Measurements from ENCODE around the gene SUPT6H. TPM values are rescaled to one million over a fixed set of nuclear protein-coding genes. Genes with fewer than 3 reads are reported as not detected.
A peak's percentile ranks its signal among the peaks of the same experiment; 100 is the strongest.

SUPT6H gene
- polyA plus RNA-seq, 2 of the 4 experiments (the other 2 are of a cell fraction): 51.4 to 63.8 TPM

- TF ChIP-seq RAD21 (conservative IDR thresholded peaks at IDR 0.05 in 1 of 2, IDR thresholded peaks at IDR 0.05 in 1 of 2) (no peak), FOSB (CRISPR knock-in tag; IDR thresholded peaks at IDR 0.05) (no peak)
These were observed 55.8 kb downstream of the SUPT6H start, which contains the start of gene RAB34 (continued) for GRCh38 chr17:28717578-28718332.

GRCh38 chr17:28718333-28719020, 56.5 kb downstream of the SUPT6H start:
- peaks cover 44% of the 10 kb centered on the region for H3K4me1 ChIP-seq
- H3K9me3 ChIP-seq: no peaks in the 10 kb centered on the region
- FAIRE-seq (no peak), DNase-seq (ENCODE audit: low read depth in 1 of 2, low spot score in 1 of 2) (no peak), ATAC-seq (peak in 1 of 2 experiments; percentile 1; a peak in 2 of 6 replicates)
- 28% methylated on average over 18 of the region's 18 CpGs for WGBS (ENCODE audit: missing lambda C conversion rate)
- peak overlapping the region; percentile 77 for H3K4me3 ChIP-seq
- TF ChIP-seq BCL3 (IDR thresholded peaks at IDR 0.05): 0 out of 3 replicates have a peak, but pooled peaks have one; percentile 9
- 0 out of 2 replicates have a peak, but pooled peaks have one; percentile 9 for TF ChIP-seq JUNB (IDR thresholded peaks at IDR 0.05)
- no peak for TF ChIP-seq NFE2L2 (conservative IDR thresholded peaks at IDR 0.05; ENCODE audit: low read length)
- no peak for TF ChIP-seq HOXA7 (CRISPR knock-in tag; IDR thresholded peaks at IDR 0.05)
- POLR2A ChIA-PET: interaction anchor here (1.6 to 2.3 kb wide), 4 partner anchors 9 to 233 kb away, joined by 12 to 54 read pairs (median 21); partner anchors contain the start of genes PHF12, PROCA1 and TRAF4
- CTCF ChIA-PET: interaction anchor here (1.1 to 17.5 kb wide), 6 partner anchors 8 to 73 kb away, joined by 3 to 977 read pairs (median 6); partner anchors contain the start of genes BLTP2, SDF2, SUPT6H and TRAF4
- peak overlapping the region; percentile 90 for H3K4me2 ChIP-seq
- H3K27ac ChIP-seq: peak overlapping the region; percentile 96

GRCh38 chr17:28719021-28719433, 57.0 kb downstream of the SUPT6H start:
- Histone ChIP-seq H3K9me3 (no peaks in the 10 kb centered on the region), H3K27ac (peak overlapping the region; percentile 96), H3K4me1 (peaks cover 49% of the 10 kb centered on the region), H3K4me3 (peak overlapping the region; percentile 77), H3K4me2 (peak overlapping the region; percentile 90)
- no peak for TF ChIP-seq POLR2AphosphoS2 (conservative IDR thresholded peaks at IDR 0.05; ENCODE audit: low read length)
- TF ChIP-seq ATOH8 (CRISPR knock-in tag; IDR thresholded peaks at IDR 0.05; ENCODE audit: low read depth): no peak
- peak; percentile 15; the same call in 1 of the 2 replicates for TF ChIP-seq FOSB (CRISPR knock-in tag; IDR thresholded peaks at IDR 0.05)
- no peak for TF ChIP-seq FOSL2 (IDR thresholded peaks at IDR 0.05)
- peak; percentile 85 for TF ChIP-seq FOSL2 (CRISPR knock-in tag; IDR thresholded peaks at IDR 0.05)
- TF ChIP-seq KDM5A (IDR thresholded peaks at IDR 0.05): no peak
- no peak for TF ChIP-seq NFE2L2 (conservative IDR thresholded peaks at IDR 0.05; ENCODE audit: low read length)
- TF ChIP-seq ZSCAN20 (CRISPR knock-in tag; IDR thresholded peaks at IDR 0.05): no peak
- TF ChIP-seq KDM1A (IDR thresholded peaks at IDR 0.05; ENCODE audit: low read depth): 0 out of 2 replicates have a peak, but pooled peaks have one; percentile 30
- 0 out of 2 replicates have a peak, but pooled peaks have one; percentile 31 for TF ChIP-seq POLR2A (IDR thresholded peaks at IDR 0.05; ENCODE audit: low read length)
- TF ChIP-seq CHD4 (IDR thresholded peaks at IDR 0.05; ENCODE audit: borderline replicate concordance): no peak; the same call in 1 of the 2 replicates
- TF ChIP-seq NR3C1 (IDR thresholded peaks at IDR 0.05): no peak
- ChIA-PET CTCF (interaction anchor here (0.8 to 17.5 kb wide), 10 partner anchors 8 to 234 kb away, joined by 3 to 977 read pairs (median 5); partner anchors contain the start of genes BLTP2, SDF2, SUPT6H and TRAF4), POLR2A (interaction anchor here (0.6 to 2.3 kb wide), 31 partner anchors 9 to 575 kb away, joined by 3 to 54 read pairs (median 5); partner anchors contain the start of genes BLTP2, FAM222B, NEK8 and NUFIP2)
- no peak for ATAC-seq
- no peak for DNase-seq (ENCODE audit: low read depth in 1 of 2, low spot score in 1 of 2)
- 33% methylated on average over 18 of the region's 18 CpGs for WGBS (ENCODE audit: missing lambda C conversion rate)
- FAIRE-seq: no peak

Measured in A549 (cell line).